ENCODE measurements around the gene MIX23.

DNA sequence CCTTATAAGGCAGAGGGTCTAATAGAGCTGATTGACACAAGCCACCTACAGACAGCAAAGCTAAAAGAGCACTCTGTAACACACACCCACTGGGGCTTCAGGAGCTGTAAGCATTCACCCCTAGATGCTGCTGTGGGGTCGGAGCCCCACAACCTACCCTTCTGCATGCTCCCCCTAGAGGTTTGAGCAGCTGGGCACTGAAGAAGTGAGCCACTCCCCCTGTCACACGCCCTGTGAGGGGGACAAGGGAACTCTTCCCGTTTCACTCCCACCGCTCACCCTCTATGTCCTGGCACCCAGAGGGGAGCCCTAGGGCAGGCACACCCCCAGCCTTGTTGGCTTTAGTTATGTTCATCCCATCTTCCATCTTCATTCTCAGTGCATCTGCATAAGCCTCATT, 67.4 kb downstream of the MIX23 start:
- TF ChIP-seq, protein P1, sequence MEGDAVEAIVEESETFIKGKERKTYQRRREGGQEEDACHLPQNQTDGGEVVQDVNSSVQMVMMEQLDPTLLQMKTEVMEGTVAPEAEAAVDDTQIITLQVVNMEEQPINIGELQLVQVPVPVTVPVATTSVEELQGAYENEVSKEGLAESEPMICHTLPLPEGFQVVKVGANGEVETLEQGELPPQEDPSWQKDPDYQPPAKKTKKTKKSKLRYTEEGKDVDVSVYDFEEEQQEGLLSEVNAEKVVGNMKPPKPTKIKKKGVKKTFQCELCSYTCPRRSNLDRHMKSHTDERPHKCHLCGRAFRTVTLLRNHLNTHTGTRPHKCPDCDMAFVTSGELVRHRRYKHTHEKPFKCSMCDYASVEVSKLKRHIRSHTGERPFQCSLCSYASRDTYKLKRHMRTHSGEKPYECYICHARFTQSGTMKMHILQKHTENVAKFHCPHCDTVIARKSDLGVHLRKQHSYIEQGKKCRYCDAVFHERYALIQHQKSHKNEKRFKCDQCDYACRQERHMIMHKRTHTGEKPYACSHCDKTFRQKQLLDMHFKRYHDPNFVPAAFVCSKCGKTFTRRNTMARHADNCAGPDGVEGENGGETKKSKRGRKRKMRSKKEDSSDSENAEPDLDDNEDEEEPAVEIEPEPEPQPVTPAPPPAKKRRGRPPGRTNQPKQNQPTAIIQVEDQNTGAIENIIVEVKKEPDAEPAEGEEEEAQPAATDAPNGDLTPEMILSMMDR (conservative IDR thresholded peaks at IDR 0.05; ENCODE audit: low read depth, low read length) = no peak
- TF ChIP-seq EZH2phosphoT487 (IDR thresholded peaks at IDR 0.05; ENCODE audit: borderline replicate concordance, low read length) (no peak), EZH2 (IDR thresholded peaks at IDR 0.05; ENCODE audit: low read length, unreplicated experiment) (no peak)

Data from PC-3 (cell line).